Esophagus squamous epithelium (tissue), 5 donors: ENCODE measurements around the gene TWF1. TPM values are rescaled to one million over a fixed set of nuclear protein-coding genes. Genes with fewer than 3 reads are reported as not detected.

Experiments
- DNase-seq: peaks from one replicate; lab custom pipeline; 2025; lab: John Stamatoyannopoulos, UW
- H3K27ac ChIP-seq, 4 donors: fragments of 200-600 bp; sonication (generic); one replicate each; pipeline ENCODE4 v1.5.1; 2016 to 2019; ENCODE audit warnings: mild to moderate bottlenecking in 1 of 4
- H3K27me3 ChIP-seq, 4 donors: fragments of 200-600 bp; sonication (generic); 1 replicate in 3 of 4; 2 replicates in 1 of 4; pipeline versions ENCODE4 v1.5.1 to v1.6.0; 2017 to 2021; ENCODE audit warnings: antibody characterized with exemption in 1 of 4
- H3K36me3 ChIP-seq, 3 donors: fragments of 200-600 bp; sonication (generic); one replicate each; pipeline ENCODE4 v1.5.1; 2016 to 2019
- H3K4me1 ChIP-seq, 3 donors: fragments of 200-600 bp; sonication (generic); one replicate each; pipeline ENCODE4 v1.5.1; 2017 to 2019
- H3K4me3 ChIP-seq, 4 donors: fragments of 200-600 bp; sonication (generic); 1 replicate in 3 of 4; 2 replicates in 1 of 4; pipeline ENCODE4 v1.5.1; 2016 to 2019; ENCODE audit warnings: mild to moderate bottlenecking in 2 of 4, moderate library complexity in 1 of 4
- H3K9me3 ChIP-seq, 3 donors: fragments of 200-600 bp; sonication (generic); one replicate each; pipeline ENCODE4 v1.5.1; 2016 to 2019
- POLR2A ChIP-seq, 4 donors: fragments of 450-650 bp; IDR thresholded peaks; one replicate each; pipeline ENCODE4 v1.6.1; 2017; ENCODE audit warnings: antibody characterized with exemption in 4 of 4, mild to moderate bottlenecking in 4 of 4, moderate library complexity in 3 of 4
- WGBS, 2 donors: methylation state at CpG; one replicate each; pipeline ENCODE4 v1.1.5; 2018; 5-methylcytosine and 5-hydroxymethylcytosine counted together
- intact Hi-C: fragments of 100-400 bp; cut with DNase I; formaldehyde crosslinking; loops from one replicate; pipeline ENCODE4 v1.15.0; 2022
- total RNA-seq, 4 donors: library from RNA; depleted of rRNA; stranded (reverse); fragments of >200 nt; gene quantifications; one replicate each; pipeline ENCODE4 v1.1.0, GENCODE V29; 2016
- TF ChIP-seq, protein P1 (sequence below), 6 experiments: fragments of 450-650 bp in 4 of 6; fragments of 200-600 bp in 2 of 6; sonication (generic) in 2 of 6; IDR thresholded peaks; one replicate each; pipeline ENCODE4 v1.5.1; 2016 to 2019; ENCODE audit warnings: antibody characterized with exemption in 6 of 6, mild to moderate bottlenecking in 4 of 6, moderate library complexity in 4 of 6
- donor health status: DM: yes; HTN: yes; CAD: no.

The TWF1 gene
- total RNA-seq, 4 donors from 2014 or later = 112 to 230 (median 194) TPM

DNA sequence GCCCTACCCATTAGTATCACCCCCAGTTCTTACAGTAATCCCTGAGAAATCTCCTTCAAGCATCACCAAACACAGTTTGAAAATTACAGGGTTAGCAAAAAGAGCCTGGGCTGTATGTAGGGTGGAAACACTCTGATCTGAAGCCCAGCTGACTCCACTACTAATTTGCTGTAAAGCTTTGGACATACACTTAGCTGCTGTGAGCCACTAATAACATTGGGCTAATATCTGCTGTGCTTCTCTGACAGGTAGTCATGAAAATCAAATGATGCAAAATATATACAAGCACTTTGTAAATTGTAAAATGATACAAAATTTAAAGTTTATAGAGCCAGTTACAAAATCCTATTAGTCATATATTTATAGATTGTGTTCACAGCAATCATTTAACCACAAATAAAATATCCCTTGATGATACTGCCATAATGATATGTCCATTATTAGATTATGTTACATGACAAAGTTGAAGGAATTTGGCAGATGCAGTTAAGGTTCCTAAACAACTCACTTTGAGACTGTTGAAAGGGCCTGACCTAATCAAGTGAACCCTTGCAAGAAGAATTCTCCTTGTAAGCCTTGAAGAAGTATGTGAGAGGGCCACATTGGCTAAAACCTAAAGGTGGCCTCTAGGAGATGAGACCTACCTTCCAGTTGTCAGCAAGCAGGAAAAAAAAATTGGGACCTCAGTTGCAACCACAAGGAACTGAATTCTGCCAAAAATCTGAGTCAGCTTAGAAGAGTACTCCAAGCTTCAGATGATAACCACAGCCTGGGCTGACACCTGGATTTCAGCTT lies 19.0 kb downstream of the TWF1 start:
- DNase-seq = no peak
- Histone ChIP-seq H3K27me3 (no peaks in the 10 kb centered on the region), H3K9me3 (no peaks in the 10 kb centered on the region), H3K27ac (no peak overlapping the region), H3K36me3 (peaks cover 3 to 67% (median 6%) of the 10 kb centered on the region in 3 donors), H3K4me3 (no peak overlapping the region), H3K4me1 (no peaks in the 10 kb centered on the region)
- intact Hi-C loops = no loop called here
- no peak for TF ChIP-seq POLR2A (IDR thresholded peaks at IDR 0.05)
- TF ChIP-seq, protein P1, sequence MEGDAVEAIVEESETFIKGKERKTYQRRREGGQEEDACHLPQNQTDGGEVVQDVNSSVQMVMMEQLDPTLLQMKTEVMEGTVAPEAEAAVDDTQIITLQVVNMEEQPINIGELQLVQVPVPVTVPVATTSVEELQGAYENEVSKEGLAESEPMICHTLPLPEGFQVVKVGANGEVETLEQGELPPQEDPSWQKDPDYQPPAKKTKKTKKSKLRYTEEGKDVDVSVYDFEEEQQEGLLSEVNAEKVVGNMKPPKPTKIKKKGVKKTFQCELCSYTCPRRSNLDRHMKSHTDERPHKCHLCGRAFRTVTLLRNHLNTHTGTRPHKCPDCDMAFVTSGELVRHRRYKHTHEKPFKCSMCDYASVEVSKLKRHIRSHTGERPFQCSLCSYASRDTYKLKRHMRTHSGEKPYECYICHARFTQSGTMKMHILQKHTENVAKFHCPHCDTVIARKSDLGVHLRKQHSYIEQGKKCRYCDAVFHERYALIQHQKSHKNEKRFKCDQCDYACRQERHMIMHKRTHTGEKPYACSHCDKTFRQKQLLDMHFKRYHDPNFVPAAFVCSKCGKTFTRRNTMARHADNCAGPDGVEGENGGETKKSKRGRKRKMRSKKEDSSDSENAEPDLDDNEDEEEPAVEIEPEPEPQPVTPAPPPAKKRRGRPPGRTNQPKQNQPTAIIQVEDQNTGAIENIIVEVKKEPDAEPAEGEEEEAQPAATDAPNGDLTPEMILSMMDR (IDR thresholded peaks at IDR 0.05) = no peak

GRCh38 chr12:43776498-43776897 lies 29.6 kb downstream of the TWF1 start:
- Histone ChIP-seq H3K4me1 (no peaks in the 10 kb centered on the region), H3K27me3 (no peaks in the 10 kb centered on the region), H3K4me3 (no peak overlapping the region), H3K27ac (no peak overlapping the region), H3K9me3 (no peaks in the 10 kb centered on the region), H3K36me3 (peaks cover 4 to 100% (median 28%) of the 10 kb centered on the region in 3 donors)
- no peak for DNase-seq
- TF ChIP-seq, protein P1 (IDR thresholded peaks at IDR 0.05) = peak in 5 of 6 experiments; percentile 20 to 56 (median 31)
- TF ChIP-seq POLR2A (IDR thresholded peaks at IDR 0.05) = no peak
- intact Hi-C loops = loop anchor here (10.0 kb wide), 1 partner anchor 108 kb away; no protein-coding TSS in a partner anchor
- 53 to 55% methylated on average over 3 of the region's 3 CpGs for WGBS, 2 donors

- TF ChIP-seq, protein P1 (IDR thresholded peaks at IDR 0.05) = no peak
- TF ChIP-seq POLR2A (IDR thresholded peaks at IDR 0.05) = no peak
- H3K4me3 ChIP-seq = no peak overlapping the region
- peaks cover 0 to 43% (median 5%) of the 10 kb centered on the region in 3 donors for H3K36me3 ChIP-seq
- H3K4me1 ChIP-seq = peaks cover 0 to 18% (median 5%) of the 10 kb centered on the region in 3 donors
- intact Hi-C loops = no loop called here
- no peak overlapping the region for H3K27ac ChIP-seq
- no peaks in the 10 kb centered on the region for H3K9me3 ChIP-seq
- DNase-seq = no peak
- no peaks in the 10 kb centered on the region for H3K27me3 ChIP-seq
Measured at GRCh38 chr12:43766291-43766690, 39.8 kb downstream of the TWF1 start.

DNA sequence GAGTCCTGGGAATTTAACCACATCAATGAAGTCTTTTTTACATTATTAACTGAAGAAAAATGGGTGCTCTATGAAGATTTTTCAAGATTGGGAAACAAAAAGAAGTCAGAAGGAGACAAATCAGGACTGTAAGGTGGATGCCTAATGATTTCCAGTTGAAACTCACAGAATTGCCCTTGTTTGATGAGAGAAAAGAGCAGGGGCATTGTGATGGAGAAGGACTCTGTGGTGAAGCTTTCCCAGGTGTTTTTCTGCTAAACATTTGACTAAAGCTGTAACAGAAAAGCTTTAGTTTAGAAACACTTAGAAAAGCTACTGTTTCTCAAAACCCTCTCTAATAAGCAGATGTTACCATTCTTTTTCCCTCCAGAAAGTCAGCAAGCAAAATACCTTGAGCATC lies 41.6 kb downstream of the TWF1 start:
- Histone ChIP-seq H3K36me3 (peaks cover 0 to 27% (median 0%) of the 10 kb centered on the region in 3 donors), H3K4me3 (no peak overlapping the region), H3K9me3 (no peaks in the 10 kb centered on the region), H3K4me1 (peaks cover 3 to 36% (median 16%) of the 10 kb centered on the region in 3 donors), H3K27me3 (no peaks in the 10 kb centered on the region), H3K27ac (no peak overlapping the region)
- intact Hi-C loops = no loop called here
- TF ChIP-seq, protein P1 (IDR thresholded peaks at IDR 0.05) = no peak
- TF ChIP-seq POLR2A (IDR thresholded peaks at IDR 0.05) = no peak
- no peak for DNase-seq

DNA sequence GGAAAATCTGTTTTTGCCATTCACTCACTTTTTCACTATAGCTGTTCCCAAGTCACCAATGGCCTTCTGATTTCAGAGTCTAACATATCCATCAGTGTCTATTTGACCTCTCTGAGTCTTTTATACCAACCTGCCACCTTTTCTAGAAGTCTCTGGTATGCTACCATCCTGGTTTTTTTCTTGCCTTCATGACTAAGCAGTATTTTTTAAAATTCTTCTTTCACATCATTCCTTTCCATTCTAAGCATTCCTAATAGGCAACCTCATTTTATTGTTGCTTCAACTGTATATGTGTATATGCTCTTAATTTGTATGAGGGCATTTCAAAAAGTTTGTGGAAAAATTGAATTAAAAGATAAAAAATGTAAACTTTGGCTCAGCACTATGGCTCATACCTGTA lies 42.3 kb downstream of the TWF1 start:
- Histone ChIP-seq H3K4me1 (peaks cover 5 to 39% (median 17%) of the 10 kb centered on the region in 3 donors), H3K27ac (no peak overlapping the region), H3K9me3 (no peaks in the 10 kb centered on the region), H3K36me3 (peaks cover 0 to 20% (median 0%) of the 10 kb centered on the region in 3 donors), H3K4me3 (no peak overlapping the region), H3K27me3 (no peaks in the 10 kb centered on the region)
- no peak for DNase-seq
- TF ChIP-seq POLR2A (IDR thresholded peaks at IDR 0.05) = no peak
- TF ChIP-seq, protein P1 (IDR thresholded peaks at IDR 0.05) = no peak
- intact Hi-C loops = no loop called here
